ENCODE measurements around the gene ARHGDIG. TPM values are rescaled to one million over a fixed set of nuclear protein-coding genes. Genes with fewer than 3 reads are reported as not detected.

The ARHGDIG gene
- total and polyA plus RNA-seq, 9 of the 15 experiments (the other 6 are each of a cell fraction or from before 2014, with no cell fraction given) = 0.36 to 2.5 (median 0.64) TPM; not detected in 2

DNA sequence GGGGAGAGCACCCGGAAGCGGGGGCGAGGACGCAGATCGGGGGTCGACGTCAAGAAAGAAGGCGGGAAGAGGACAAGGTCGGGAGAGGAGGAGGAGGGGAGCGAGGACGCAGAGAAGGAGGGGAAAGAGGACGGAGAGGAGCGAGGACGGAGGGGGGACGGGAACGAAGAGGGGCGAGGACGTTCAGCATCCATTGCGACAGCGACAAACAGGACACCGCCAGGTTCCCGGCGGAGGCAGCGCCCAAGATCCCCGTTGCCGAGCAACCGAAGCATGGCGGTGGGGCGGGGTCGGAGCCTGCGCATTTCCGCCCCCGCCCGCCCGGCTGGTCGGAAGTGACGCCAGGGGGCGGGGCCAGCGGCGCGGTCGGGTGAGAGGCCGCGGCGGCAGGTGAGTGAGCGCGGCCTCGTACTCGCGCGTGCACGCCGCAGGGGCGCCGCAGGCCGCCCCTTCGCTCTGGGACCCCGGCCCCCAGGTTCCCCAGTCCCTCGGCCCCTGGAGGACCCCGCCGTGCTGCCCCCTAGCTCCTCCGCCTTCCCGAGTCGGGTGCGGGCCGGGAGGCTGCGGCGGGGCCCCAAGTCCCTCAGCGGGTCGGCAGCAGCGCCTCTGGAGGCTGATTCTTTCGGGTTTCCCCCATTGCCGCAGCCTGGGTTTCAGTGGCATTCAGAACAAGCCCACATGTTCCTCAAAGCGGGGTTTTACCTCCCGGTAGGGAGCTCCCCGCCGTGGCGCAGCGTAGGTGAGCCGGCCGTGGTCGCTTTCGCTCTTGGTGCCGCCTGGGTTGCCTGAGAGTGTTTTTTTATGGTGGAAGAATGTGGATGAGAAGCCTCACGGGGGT, 45.7 kb upstream of the ARHGDIG start, which contains the start of gene FAM234A (continued):
- TF ChIP-seq, protein P1, sequence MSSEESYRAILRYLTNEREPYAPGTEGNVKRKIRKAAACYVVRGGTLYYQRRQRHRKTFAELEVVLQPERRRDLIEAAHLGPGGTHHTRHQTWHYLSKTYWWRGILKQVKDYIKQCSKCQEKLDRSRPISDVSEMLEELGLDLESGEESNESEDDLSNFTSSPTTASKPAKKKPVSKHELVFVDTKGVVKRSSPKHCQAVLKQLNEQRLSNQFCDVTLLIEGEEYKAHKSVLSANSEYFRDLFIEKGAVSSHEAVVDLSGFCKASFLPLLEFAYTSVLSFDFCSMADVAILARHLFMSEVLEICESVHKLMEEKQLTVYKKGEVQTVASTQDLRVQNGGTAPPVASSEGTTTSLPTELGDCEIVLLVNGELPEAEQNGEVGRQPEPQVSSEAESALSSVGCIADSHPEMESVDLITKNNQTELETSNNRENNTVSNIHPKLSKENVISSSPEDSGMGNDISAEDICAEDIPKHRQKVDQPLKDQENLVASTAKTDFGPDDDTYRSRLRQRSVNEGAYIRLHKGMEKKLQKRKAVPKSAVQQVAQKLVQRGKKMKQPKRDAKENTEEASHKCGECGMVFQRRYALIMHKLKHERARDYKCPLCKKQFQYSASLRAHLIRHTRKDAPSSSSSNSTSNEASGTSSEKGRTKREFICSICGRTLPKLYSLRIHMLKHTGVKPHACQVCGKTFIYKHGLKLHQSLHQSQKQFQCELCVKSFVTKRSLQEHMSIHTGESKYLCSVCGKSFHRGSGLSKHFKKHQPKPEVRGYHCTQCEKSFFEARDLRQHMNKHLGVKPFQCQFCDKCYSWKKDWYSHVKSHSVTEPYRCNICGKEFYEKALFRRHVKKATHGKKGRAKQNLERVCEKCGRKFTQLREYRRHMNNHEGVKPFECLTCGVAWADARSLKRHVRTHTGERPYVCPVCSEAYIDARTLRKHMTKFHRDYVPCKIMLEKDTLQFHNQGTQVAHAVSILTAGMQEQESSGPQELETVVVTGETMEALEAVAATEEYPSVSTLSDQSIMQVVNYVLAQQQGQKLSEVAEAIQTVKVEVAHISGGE (CRISPR knock-in tag; IDR thresholded peaks at IDR 0.05) = peak in 1 of 3 experiments; percentile 51; a peak in 2 of 6 replicates
- TF ChIP-seq MAZ (CRISPR knock-in tag; conservative IDR thresholded peaks at IDR 0.05 in 1 of 2, IDR thresholded peaks at IDR 0.05 in 1 of 2) = peak; percentile 85 to 95
- TF ChIP-seq FOXA1 (IDR thresholded peaks at IDR 0.05; ENCODE audit: borderline replicate concordance) = no peak
- no peak; the same call in 1 of the 2 replicates for TF ChIP-seq MBD2 (IDR thresholded peaks at IDR 0.05; ENCODE audit: borderline replicate concordance, low read depth)
- no peak for TF ChIP-seq ZNF165 (CRISPR knock-in tag; IDR thresholded peaks at IDR 0.05; ENCODE audit: borderline replicate concordance)
- TF ChIP-seq ZNF282 (CRISPR knock-in tag; IDR thresholded peaks at IDR 0.05) = no peak
- TF ChIP-seq TBP (optimal IDR thresholded peaks at IDR 0.05; ENCODE audit: low read depth, low read length) = no peak
- no peak for TF ChIP-seq MIER1 (IDR thresholded peaks at IDR 0.05; ENCODE audit: low read depth)
- TF ChIP-seq, protein P2, sequence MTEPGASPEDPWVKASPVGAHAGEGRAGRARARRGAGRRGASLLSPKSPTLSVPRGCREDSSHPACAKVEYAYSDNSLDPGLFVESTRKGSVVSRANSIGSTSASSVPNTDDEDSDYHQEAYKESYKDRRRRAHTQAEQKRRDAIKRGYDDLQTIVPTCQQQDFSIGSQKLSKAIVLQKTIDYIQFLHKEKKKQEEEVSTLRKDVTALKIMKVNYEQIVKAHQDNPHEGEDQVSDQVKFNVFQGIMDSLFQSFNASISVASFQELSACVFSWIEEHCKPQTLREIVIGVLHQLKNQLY (CRISPR knock-in tag; conservative IDR thresholded peaks at IDR 0.05) = no peak
- no peak for TF ChIP-seq RBM15 (IDR thresholded peaks at IDR 0.05; ENCODE audit: insufficient read depth, low read length)
- TF ChIP-seq ZNF699 (CRISPR knock-in tag; IDR thresholded peaks at IDR 0.05; ENCODE audit: insufficient replicate concordance) = no peak
- peak; percentile 76 for TF ChIP-seq CEBPG (CRISPR knock-in tag; IDR thresholded peaks at IDR 0.05)
- TF ChIP-seq CEBPG (tag; conservative IDR thresholded peaks at IDR 0.05 in 1 of 2, IDR thresholded peaks at IDR 0.05 in 1 of 2) = peak; percentile 47 to 66
- no peak for TF ChIP-seq ZNF324 (CRISPR knock-in tag; IDR thresholded peaks at IDR 0.05)
- TF ChIP-seq, protein P3, sequence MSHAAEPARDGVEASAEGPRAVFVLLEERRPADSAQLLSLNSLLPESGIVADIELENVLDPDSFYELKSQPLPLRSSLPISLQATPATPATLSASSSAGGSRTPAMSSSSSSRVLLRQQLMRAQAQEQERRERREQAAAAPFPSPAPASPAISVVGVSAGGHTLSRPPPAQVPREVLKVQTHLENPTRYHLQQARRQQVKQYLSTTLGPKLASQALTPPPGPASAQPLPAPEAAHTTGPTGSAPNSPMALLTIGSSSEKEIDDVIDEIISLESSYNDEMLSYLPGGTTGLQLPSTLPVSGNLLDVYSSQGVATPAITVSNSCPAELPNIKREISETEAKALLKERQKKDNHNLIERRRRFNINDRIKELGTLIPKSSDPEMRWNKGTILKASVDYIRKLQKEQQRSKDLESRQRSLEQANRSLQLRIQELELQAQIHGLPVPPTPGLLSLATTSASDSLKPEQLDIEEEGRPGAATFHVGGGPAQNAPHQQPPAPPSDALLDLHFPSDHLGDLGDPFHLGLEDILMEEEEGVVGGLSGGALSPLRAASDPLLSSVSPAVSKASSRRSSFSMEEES (CRISPR knock-in tag; IDR thresholded peaks at IDR 0.05) = no peak
- TF ChIP-seq, protein P4, sequence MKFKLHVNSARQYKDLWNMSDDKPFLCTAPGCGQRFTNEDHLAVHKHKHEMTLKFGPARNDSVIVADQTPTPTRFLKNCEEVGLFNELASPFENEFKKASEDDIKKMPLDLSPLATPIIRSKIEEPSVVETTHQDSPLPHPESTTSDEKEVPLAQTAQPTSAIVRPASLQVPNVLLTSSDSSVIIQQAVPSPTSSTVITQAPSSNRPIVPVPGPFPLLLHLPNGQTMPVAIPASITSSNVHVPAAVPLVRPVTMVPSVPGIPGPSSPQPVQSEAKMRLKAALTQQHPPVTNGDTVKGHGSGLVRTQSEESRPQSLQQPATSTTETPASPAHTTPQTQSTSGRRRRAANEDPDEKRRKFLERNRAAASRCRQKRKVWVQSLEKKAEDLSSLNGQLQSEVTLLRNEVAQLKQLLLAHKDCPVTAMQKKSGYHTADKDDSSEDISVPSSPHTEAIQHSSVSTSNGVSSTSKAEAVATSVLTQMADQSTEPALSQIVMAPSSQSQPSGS (CRISPR knock-in tag; IDR thresholded peaks at IDR 0.05) = no peak
- no peak for TF ChIP-seq MCM3 (IDR thresholded peaks at IDR 0.05)
